ENCODE results near the gene GSTK1.

DNA sequence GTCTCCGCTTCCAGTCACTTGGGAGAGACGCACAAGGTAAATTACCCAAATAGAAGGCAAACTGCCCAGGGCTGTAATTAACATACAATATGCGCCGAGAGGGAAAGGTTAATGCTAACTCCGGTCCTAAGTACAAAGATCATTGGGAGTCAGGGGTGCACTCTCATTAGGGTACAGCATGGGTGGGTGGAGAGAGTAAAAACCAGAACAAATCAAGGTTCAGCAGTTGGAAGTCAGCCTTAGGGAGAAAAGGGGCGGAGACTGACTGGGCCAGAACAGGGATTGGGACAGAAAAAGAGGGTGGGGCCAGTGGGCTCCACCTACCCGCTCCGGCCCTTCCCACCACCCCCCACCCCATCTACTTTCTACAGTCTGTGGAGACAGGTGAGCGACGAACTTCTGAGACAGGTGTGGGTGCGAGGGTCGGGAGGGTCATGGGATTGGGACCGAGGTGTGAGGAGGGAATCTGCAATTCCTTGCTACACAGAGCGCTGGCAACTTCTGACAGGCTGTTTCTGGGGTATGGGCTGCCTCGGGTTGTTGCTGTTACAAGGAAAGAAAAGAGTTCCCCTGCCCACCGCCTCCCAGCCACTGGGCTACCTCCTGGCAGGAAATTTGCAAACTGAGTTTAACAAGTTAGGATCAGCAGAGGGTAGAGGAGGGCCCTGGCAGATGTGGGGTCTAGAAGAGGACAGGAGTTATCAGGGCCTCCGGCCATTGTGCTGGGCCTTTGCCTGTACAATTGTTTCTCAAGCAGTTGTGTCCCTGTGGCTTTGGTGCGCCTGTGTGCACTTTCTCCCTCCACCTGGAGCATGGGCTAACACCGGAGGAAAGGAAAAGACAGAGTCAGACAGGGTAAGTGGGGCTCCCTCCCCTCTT is 21.6 kb downstream of the GSTK1 start, which contains the start of gene TMEM139:
- no peak for TF ChIP-seq CTCF (IDR thresholded peaks at IDR 0.05; ENCODE audit: low read depth, low read length, poor library complexity, severe bottlenecking)
- TF ChIP-seq EZH2phosphoT487 (IDR thresholded peaks at IDR 0.05; ENCODE audit: borderline replicate concordance, low read length) = no peak
